NCI-H146 treated with DMSO at 0.1 percent for 48 hours (cell line): ENCODE results near the gene NPHS1.
"Not testable (repeated sequence)": the region's sequence is repeated elsewhere in the genome, so short reads cannot be mapped to it uniquely, and the experiment has no call there.

ENCODE experiments used
- DNase-seq: peaks from one replicate; lab custom pipeline; 2025; ENCODE audit not compliant: unreplicated experiment; lab: John Stamatoyannopoulos, UW

Gene NPHS1

DNA sequence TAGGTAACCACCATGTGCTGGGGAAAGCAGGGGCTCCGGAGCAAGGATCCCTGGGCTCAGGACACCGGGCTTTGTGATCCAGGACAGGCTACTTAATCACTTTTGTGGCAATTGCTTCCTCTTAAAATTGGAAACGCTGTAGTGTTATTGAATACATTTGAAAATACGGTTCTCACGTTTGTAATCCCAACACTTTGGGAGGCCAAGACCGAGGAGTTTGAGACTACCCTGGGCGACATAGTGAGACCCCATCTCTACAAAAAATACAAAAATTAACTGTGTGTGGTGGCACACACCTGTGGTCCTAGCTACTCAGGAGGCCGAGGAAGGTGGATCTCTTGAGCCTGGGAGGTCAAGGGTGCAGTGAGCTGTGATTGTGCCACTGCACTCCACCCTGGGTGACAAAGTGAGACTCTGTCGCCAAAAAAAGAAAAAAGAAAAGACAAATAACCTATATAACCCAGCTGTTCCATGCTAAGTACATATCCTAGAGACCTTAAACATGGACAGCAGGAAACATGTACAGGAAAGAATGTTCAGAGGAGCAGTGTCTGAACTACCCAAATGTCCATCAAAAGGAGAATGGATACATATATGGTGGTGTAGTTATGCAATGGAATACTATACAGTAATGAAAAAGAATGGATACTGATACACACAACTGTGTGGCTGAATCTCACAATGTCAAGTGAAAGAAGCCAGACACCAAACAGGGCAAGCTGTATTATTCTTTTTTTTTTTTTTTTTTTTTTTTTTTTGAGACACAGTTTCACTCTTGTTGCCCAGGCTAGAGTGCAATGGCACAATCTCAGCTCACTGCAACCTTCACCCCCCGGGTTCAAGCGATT lies 39.0 kb downstream of the NPHS1 start:
- DNase-seq: no peak

DNA sequence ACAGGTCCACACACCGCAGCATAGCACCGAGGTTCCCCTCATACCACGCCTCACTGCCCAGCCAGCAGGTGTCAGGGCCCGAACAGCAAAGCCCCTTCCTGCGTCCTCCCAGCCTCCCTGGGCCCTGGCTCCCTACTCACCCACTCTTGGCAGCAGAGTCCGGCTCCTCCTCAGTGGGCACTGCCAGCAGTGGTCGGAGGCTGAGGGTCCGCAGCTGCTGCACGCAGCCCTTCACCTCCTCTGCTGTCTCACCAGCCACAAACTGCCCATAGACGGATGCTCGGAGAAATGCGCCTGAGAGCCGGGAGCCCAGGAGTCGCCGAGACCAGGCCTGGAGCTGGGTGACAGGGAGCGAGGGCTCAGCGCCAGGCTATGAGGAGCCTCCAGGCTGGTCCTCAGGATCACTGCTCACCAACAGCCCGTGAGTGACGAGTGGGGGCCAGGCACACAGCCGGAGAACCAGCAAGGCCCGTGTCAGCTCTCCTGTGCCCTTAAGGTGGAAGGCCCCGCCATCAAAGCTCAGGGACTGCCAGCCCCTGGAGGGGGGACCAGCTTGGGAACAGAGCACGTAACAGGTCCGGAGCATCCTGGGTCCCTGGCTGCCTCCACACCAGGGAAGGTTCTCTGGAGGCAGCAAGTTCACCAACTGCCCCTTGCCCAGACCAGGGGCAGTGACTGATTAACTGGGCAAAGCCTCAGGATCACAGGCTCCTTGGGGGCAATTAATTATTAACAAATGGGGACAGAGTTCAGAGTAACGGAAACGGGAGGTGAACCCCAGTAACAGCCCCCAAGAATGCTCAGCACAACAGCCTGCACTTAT lies 39.9 kb downstream of the NPHS1 start, which contains the start of gene PRODH2:
Gene PRODH2, minus strand, starts transcription at position 626 of the 823 bp plus-strand sequence. Its CDS starts 40 bp downstream, at position 586.
- DNase-seq: no peak

DNA sequence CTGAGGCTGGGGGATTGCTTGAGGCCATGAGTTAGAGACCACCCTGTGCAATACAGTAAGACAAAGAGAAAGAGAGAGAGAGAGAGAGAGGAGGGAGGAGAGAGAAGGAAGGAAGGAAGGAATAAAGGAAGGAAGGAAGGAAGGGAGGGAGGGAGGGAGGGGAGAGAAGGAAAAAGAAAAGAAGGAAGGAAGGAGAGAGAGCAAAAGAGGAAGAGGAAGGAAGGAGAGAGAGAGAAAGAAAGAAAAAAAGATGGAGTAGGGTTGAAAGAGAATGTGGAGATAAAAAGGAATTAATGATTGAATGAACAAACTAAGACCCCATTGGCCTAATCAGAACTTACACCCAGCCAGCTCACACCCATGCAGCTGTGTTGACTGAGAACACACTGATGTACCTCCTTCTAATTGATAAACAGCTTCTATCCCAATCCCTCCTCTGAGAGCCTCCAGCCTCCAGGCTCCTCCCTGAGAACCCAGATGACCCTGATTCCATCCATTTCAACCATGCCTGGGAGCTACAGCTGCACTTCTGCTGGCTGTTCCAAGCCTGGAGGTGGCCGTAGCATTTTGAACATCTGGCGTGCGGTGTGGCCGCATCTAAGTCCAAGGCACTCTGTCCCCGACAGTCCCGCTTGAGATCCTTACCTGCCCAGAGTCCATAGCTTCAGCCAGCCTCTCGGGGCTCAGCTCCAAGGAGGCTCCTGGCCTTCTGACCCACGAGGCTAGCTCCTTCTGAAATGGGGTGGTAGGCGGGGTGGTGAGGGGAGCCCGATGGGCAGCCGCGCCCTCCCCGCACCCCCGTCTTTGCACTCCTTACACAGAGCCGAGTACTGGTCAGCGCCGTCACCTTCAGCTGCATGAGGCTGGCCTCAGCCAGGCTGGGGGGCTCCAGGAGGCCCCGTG lies 40.7 kb downstream of the NPHS1 start:
- no peak for DNase-seq

DNA sequence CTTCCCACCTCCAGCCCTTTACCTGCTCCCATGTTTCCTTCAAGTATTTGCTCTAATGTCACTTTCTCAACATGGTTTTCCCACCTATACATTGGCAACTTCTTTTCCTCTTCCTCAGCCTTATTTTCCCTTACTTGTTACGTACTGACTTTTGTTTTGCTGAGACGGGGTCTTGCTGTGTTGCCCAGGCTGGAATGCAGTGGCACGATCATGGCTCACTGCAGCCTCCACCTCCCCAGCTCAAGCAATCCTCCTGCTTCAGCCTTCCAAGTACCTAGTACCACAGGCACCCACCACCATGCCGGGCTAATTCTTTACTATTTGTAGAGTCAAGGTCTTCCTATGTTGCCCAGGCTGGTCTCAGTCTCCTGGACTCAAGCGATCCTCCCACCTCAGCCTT lies 44.7 kb downstream of the NPHS1 start:
- DNase-seq: no peak

DNA sequence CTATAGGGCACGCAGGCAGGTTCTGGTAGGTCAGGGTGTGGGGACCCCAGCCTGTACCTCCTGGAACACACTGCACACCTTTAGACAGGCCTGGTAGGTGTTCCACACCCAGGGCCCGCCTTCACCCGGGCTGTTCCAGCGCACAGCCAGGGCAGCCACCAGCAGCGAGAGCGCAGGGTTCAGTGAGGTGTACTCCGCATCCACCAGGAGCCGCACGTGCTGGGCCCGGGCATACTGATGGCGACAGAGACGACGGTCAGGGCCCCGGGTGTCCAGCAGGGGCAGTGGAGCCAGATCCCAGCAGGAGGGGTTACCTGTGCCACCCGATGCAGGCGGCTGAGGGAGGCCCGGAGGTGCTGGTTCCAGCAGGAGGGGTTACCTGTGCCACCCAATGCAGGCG lies 45.7 kb downstream of the NPHS1 start:
- no peak for DNase-seq

DNA sequence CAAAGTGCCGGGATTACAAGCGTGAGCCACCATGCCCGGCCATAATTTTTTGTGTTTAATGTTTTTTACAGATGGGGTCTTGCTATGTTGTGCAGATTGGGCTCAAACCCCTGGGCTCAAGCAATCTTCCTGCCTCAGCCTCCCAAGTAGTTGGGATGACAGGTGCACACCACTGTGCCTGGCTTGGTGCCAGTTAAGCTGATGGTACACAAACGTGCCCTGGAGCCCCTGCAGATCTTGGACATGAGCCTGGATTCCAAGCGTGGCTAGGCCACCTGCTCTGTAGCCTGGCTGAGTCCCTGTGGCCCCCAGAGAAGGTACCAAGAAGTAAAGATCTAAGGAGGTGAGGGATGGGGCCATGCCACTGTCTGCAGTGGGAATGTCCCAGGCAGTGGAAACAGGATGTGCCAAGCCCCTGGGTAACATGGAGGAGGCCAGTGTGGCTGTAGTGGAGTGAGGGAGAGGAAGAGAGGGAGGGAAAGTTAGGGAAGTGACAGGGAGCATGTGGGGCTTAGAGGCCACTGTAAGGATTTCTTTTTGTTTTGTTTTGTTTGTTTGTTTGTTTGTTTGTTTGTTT lies 46.7 kb downstream of the NPHS1 start:
- peak; percentile 9 for DNase-seq

DNA sequence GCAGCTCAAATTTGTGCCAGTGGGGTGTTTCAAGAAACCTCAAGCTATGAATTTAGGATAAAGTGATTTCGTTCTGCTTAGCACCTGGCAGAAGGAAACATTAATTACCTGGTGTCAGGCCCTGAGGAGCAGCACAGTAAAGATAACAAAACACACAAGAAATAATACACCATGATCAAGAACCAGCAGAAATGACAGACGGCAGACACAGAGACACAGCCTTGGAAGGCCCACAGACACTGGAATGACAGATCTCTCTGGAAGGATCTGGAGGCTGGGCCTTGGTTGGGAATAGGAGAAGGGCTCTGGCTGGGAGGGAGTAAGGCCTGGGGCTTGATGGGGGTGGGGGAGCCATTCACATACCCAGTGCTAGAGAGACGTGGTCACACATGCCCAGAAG lies 50.5 kb downstream of the NPHS1 start:
- DNase-seq: no peak

DNA sequence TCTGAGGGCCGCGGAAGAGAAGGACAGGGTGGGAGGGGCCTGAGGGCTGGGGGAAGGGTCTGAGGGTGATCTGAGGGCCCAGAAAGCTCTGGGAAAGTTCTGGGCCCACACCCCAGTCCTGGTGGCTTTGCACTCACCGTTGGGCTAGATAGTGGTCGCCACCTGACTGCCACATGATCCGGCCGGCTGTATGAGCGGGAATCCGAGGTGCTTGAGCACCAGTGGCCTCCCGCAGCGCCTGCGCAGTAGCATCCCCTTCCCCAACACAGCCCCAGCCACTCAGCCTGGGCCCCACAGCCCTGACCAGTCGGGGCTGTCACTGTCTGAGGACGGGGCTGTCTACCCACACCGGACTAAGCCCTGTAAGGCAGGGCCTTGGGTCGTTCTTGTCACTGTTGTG lies 54.6 kb downstream of the NPHS1 start:
- DNase-seq: no peak

DNA sequence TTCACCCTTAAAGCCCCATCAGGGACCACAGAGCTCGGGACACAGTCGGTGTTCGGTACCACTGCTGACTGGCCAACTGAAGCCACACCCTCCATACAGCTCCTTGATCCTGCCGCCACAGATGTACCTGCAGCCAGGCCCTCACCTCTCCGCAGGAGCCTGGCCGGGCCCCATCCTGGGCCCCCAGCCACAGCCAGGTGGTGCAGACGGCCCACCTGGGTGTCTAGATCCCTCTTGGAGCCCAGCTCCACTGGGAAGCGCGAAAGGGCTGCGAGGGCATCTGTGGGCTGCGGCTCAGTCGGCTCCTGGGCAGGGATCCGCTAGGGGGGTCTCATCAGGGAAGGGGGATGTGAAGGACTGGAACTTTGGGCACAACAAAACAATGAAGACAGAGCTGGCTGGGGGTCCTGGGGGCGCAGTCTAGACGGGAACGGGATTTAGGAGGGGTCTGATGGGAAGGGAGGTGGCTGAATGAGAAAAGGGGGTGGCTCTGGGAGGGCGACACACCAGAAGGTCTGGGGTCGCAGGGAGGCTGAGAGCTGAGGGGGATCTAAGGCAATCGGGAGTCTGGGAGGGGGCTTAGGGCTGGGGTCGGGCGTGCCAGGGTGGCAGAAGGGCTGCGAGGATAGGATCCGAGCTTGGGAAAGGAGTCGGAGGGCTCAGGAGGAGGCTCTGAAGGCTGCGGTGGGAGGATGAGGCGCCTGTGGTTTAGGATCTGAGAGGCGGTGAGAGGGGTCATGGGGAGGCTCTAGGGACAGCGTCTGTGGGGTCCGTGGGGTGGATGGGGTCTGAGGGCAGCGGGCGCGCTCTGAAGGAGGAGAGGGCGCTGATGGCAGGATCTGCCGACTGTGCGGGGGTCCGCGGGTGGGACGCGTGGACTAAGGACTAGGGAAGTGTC lies 55.4 kb downstream of the NPHS1 start:
- DNase-seq: no peak

DNA sequence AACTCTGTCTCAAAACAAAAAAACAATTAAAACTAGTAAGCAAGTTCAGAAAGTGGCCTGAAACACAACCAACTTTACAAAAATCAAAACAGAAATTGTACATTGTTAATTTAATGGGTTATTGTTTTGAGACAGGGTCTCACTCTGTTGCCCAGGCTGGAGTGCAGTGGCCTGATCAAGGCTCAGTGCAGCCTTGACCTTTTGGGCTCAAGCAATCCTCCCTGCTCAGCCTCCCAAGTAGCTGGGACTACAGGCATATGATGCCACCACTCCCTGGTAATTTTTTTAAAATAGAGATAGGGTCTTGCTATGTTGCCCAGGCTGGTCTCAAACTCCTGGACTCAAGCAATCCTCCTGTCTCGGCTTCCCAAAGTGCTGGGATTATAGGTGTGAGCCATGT lies 56.7 kb downstream of the NPHS1 start:
- DNase-seq: not testable (repeated sequence)

DNA sequence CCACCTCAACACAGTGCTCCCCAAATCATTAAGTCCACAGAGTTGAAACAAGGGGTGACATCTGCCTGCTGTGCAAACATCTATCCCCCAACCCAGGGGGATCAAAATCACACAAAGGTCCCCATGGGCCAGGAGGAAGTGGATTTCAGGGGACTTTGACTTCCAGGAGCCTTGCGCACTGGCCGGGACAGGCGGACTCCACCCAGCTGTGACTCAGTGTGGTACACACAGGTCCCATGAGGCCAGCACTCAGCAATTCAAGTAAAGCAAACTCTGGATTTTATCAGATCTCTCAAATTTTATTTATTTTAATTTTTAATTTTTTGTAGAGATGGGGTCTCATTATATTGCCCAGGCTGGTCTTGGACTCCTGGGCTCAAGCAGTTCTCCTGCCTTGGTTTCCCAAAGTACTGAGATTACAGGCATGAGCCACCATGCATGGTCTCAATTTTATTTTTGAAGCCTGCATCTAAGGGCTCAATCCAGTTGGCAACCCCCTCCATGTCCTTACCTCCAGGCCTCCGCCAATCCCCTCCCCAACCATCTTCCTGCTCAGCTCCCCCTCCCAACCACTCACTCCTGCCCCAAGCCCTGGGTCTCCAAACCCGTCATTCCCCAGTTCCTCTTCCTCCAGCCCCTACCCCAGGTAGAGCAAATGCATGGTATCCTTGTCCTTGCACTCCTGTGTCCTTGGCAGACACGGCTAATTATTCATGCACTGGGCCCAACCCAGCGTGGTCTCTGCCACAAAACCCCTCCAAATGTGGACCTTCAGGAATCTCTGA lies 58.7 kb downstream of the NPHS1 start:
- DNase-seq: no peak

DNA sequence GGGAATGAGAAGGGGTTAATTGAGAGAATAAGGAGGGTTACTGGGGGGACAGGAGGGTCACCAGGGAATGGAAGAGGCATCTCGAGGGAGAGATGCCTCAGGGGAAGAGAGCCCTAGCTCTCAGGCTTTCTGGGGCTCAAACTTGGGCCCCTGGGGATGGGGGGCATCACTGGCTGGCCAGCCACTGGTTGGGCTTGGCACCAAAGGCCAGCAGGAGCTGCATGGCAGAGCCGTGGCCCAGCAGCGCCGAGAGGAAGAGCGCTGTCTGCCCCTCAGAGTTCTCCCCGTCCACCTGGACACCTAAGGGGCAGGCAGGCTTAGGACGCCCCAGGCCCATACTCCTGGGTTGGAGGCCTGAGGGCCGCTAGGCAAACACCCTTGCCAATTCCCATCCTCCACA lies 59.4 kb downstream of the NPHS1 start:
- DNase-seq: no peak

DNA sequence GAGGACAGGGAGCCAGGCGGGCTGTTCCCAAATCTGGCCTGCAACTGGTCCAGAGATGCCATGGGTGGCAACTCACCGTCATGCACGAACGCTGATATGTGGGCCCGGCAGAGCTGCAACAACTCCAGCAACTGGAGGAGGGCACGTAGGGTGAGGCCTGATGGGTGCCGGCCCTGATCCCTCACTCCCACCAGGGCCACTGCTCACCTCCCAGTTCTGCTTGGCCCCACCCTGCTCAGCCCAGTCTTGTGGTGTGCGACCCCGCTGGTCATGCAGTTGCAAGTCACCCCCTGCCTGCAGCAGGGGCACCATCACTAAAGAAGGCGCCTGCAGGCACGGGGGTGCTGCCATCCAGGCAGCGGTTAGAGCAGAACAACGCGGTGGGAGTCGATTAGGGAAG lies 60.0 kb downstream of the NPHS1 start:
- DNase-seq: no peak

DNA sequence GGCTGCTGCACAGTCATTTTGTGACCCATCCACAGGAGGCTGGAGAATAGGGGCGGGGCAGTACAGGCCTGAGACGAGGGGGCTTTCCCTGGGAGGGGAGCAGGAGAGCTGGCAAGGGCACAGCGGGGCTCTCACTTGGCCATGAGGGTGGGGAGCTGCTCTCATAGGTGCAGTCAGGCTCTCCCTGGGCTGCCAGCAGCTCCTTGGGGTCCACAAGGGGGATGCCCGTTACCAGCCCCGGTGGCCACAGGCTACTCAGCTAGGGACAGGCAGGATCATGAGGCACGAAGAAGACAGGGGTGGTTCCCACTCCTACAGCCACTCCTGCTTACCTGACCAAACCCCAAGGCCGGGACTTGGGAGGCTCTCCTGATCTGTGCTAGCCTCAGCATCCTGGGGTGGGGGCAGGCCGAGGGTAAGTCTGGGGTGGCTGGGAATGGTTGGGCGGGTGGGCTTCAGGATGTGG lies 60.5 kb downstream of the NPHS1 start:
- no peak for DNase-seq

DNA sequence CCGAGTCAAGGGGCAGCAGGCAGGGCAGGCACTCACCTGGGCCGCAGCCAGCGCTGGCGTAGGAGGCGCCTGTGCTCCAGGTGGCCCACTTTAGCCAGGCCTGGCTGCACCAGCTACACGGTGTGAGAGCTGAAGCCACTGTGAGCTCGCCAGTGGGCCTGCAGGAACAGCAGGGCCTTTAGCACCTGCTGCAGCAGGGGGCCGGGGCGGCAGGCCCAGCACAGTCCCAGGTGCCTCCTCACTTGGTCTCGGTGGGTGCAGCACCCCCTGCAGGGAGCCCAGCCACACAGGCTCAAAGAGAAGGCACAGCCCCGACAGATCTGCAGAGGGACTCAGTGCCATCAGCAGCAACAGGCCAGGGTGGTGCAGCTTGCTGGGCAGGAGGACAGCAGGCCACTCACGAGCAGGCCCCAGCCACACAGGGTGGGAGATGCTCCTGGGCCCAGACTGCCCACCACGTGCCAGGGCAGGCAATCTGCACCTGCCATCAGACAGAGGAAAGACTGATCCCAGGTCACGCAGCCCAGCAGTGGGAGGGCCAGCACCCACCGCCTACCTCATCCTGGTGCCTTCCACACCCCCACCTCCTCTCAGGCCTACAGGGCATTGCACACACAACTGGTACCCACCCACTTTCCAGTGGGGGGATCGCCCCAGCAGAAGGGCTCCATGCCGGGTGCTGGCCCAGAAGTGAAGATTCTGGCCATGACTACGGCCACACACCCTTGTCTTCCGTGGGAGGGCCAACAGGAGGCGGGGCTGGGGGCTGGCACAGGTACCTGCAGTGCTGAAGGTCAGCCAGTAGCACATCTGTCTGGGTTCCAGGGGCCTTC lies 61.1 kb downstream of the NPHS1 start:
- DNase-seq: peak; percentile 21

DNA sequence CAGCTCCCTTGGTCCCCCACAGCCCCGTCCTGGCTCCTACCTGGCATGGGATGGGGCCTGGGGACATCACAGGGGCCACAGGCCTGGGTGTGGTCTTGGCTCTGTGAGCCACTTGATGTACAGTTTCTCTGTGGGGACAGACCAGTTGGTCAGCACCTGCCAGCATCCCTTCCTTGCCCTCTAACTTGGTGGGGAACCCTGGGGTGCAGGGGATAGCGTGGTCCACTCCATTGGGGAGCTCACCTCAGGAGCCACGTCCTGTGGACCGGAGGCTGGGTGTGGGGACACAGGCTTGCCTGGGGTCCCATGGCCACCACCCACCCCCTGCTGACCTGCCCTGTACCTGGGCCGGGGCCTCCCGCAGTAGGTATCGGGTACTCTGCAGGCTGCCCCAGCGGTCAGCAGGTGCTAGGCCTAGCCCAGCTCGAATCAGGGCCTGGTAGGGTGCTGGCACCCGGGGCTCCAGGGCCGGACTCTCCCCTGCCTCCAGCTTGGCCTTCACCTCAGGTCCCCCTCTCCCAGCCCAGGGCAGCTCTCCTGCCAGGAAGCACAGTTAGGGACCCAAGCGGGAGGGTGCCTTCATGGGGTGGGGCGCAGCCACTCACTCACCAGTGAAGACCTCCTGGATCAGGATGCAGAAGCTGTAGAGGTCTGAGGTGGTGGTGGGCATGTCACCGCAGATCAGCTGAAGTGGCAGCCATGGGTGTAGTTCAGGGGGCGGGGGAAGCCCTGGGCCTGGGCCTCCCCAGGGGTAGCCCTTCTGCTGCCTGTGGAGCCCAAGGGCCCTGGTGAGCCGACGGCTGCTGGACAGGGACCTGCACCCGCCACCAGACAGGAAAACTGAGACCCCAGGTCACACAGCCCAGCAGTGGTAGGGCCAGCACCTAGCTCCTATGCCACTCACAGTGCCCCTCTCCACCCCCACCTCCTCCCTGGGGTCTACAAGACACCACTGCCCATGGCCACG lies 62.0 kb downstream of the NPHS1 start:
- no peak for DNase-seq
